ENCODE measurements around the gene LY6G6F.

LY6G6F gene

DNA sequence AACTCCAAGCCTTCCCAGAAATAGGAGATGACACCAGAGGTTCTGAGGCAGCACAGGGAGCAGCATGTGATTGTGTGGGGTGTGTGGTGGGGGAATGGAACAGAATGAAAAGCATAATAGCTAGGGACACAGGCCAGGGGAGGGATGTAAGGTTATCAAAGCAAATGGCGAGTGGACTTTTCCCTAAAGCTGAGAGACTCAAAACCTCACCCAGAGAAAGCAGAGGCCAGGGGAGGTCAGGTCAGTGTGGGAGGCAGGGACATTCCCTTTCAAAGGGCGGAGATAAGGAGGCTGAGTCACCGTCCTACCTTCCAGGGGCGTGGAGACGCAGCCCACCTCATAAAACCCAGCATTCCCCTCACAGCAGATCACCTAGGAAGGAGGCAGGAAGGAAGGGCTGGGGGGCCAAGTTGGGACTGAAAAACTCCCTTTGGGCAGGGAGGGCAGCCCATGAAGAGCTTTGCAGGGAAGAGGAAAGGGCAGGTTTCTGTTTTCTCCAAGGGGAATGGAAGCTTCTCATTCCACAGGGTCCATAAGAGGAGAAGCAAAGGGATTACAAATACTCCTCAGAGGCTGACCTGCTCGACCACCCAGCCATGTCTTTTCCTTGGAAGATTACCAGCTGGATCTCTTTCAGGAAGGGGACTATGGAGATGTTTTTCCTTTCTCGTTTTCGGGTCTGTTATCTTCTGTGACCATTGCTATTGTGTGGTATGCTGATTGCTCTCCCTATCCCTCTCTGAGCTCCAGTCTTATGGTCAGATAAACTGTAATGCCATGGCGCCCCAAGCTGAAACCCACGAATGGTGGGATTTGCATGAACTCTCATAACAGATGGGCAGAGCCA, 16.2 kb upstream of the LY6G6F start:
- TF ChIP-seq TAF1 (IDR thresholded peaks at IDR 0.05; ENCODE audit: low read depth) (no peak), TCF12 (IDR thresholded peaks at IDR 0.05; ENCODE audit: low read depth) (no peak), YY1 (IDR thresholded peaks at IDR 0.05; ENCODE audit: low read depth) (no peak), CEBPB (IDR thresholded peaks at IDR 0.05) (no peak), EGR1 (IDR thresholded peaks at IDR 0.05) (no peak), RAD21 (IDR thresholded peaks at IDR 0.05; ENCODE audit: low read depth) (no peak), NFIC (IDR thresholded peaks at IDR 0.05) (no peak)
- TF ChIP-seq, protein P1, sequence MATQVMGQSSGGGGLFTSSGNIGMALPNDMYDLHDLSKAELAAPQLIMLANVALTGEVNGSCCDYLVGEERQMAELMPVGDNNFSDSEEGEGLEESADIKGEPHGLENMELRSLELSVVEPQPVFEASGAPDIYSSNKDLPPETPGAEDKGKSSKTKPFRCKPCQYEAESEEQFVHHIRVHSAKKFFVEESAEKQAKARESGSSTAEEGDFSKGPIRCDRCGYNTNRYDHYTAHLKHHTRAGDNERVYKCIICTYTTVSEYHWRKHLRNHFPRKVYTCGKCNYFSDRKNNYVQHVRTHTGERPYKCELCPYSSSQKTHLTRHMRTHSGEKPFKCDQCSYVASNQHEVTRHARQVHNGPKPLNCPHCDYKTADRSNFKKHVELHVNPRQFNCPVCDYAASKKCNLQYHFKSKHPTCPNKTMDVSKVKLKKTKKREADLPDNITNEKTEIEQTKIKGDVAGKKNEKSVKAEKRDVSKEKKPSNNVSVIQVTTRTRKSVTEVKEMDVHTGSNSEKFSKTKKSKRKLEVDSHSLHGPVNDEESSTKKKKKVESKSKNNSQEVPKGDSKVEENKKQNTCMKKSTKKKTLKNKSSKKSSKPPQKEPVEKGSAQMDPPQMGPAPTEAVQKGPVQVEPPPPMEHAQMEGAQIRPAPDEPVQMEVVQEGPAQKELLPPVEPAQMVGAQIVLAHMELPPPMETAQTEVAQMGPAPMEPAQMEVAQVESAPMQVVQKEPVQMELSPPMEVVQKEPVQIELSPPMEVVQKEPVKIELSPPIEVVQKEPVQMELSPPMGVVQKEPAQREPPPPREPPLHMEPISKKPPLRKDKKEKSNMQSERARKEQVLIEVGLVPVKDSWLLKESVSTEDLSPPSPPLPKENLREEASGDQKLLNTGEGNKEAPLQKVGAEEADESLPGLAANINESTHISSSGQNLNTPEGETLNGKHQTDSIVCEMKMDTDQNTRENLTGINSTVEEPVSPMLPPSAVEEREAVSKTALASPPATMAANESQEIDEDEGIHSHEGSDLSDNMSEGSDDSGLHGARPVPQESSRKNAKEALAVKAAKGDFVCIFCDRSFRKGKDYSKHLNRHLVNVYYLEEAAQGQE (IDR thresholded peaks at IDR 0.05; ENCODE audit: low read depth): no peak
- TF ChIP-seq, protein P2, sequence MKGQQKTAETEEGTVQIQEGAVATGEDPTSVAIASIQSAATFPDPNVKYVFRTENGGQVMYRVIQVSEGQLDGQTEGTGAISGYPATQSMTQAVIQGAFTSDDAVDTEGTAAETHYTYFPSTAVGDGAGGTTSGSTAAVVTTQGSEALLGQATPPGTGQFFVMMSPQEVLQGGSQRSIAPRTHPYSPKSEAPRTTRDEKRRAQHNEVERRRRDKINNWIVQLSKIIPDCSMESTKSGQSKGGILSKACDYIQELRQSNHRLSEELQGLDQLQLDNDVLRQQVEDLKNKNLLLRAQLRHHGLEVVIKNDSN (IDR thresholded peaks at IDR 0.05): no peak

DNA sequence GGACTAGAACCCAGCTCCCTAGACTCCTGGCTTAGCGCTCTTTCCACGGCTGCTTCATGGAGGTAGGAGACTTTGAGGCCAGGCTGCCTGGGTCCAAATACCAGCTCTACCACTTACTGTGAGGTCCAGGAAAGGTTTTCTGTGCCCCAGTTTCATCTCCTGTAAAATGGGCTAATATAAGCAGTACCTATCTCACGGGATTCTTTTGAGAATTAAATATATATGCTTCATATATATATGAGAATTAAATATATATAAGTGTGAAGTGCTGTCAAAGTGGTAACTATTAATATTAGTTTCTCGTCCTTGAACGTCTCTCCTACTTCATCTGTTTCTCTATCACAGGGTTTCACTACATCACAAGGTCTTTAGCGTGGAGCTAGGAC, 15.6 kb upstream of the LY6G6F start:
- TF ChIP-seq TAF1 (IDR thresholded peaks at IDR 0.05; ENCODE audit: low read depth): no peak
- no peak for TF ChIP-seq YY1 (IDR thresholded peaks at IDR 0.05; ENCODE audit: low read depth)
- TF ChIP-seq CEBPB (IDR thresholded peaks at IDR 0.05): no peak
- TF ChIP-seq FOXM1 (IDR thresholded peaks at IDR 0.05; ENCODE audit: borderline replicate concordance, low read depth): no peak
- no peak for TF ChIP-seq NFIC (IDR thresholded peaks at IDR 0.05)
- TF ChIP-seq TEAD4 (IDR thresholded peaks at IDR 0.05): no peak
- TF ChIP-seq RAD21 (IDR thresholded peaks at IDR 0.05; ENCODE audit: low read depth): no peak

DNA sequence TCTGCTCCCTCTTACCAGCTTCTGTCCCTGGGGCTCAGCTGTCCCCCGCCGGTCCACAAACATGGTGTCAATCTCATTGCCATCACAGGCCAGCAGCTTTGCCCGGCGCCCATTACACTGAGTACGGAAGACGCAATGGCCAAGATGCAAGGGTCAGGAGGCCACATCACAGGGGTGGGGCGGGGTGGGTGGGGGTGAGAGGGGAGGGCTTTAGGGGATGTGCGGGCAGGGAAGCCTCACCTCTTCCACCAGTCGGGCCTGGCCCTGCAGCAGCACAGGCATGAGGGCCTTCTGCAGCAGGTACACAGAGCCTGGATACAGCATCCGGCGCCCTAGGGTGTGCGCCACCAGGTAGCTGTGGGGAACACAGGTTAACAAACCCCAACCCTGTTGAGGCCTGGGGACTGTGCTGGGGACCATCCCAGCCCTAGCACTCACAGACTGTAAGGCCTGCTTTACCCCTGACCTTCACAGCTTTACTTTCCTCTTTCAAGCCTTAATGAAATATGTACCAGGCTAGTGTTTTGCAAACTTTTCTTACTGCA, 15.0 kb upstream of the LY6G6F start:
- no peak for TF ChIP-seq YY1 (IDR thresholded peaks at IDR 0.05; ENCODE audit: low read depth)
- TF ChIP-seq, protein P3, sequence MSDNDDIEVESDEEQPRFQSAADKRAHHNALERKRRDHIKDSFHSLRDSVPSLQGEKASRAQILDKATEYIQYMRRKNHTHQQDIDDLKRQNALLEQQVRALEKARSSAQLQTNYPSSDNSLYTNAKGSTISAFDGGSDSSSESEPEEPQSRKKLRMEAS (IDR thresholded peaks at IDR 0.05): no peak
- TF ChIP-seq TEAD4 (IDR thresholded peaks at IDR 0.05): no peak
- TF ChIP-seq TAF1 (IDR thresholded peaks at IDR 0.05; ENCODE audit: low read depth): no peak
- TF ChIP-seq CEBPB (IDR thresholded peaks at IDR 0.05): no peak
- no peak for TF ChIP-seq CREB1 (IDR thresholded peaks at IDR 0.05; ENCODE audit: low read depth)
- no peak for TF ChIP-seq EGR1 (IDR thresholded peaks at IDR 0.05)
- TF ChIP-seq, protein P2 (IDR thresholded peaks at IDR 0.05): no peak
- TF ChIP-seq ZBTB7A (IDR thresholded peaks at IDR 0.05; ENCODE audit: low read depth): no peak
- no peak for TF ChIP-seq EP300 (IDR thresholded peaks at IDR 0.05; ENCODE audit: borderline replicate concordance)
- TF ChIP-seq TCF12 (IDR thresholded peaks at IDR 0.05; ENCODE audit: low read depth): no peak
- no peak for TF ChIP-seq FOXM1 (IDR thresholded peaks at IDR 0.05; ENCODE audit: borderline replicate concordance, low read depth)
- TF ChIP-seq NFIC (IDR thresholded peaks at IDR 0.05): no peak
- TF ChIP-seq RAD21 (IDR thresholded peaks at IDR 0.05; ENCODE audit: low read depth): no peak
- TF ChIP-seq, protein P1 (IDR thresholded peaks at IDR 0.05; ENCODE audit: low read depth): no peak

DNA sequence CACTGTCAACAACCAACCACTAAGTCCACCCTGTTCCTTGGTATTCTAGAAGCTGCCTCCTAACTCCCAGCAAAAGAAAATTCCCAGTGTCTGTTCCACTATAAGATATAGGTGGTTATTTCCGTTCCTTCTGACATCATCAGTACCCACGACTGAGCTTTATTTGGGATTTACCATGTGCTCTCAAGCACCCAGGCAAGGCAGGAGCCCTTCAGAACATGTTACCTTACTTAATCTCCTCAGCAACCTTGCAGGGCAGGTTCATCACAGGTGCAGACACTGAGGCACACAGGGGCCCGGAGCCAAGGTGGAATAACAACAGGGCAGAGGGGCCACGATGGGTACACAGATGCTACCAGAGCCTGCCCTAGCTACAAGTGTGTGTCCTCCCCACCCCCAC, 14.3 kb upstream of the LY6G6F start:
- TF ChIP-seq TCF12 (IDR thresholded peaks at IDR 0.05; ENCODE audit: low read depth) (no peak), TEAD4 (IDR thresholded peaks at IDR 0.05) (no peak), FOXM1 (IDR thresholded peaks at IDR 0.05; ENCODE audit: borderline replicate concordance, low read depth) (no peak), ZBTB7A (IDR thresholded peaks at IDR 0.05; ENCODE audit: low read depth) (no peak), CEBPB (IDR thresholded peaks at IDR 0.05) (no peak), EP300 (IDR thresholded peaks at IDR 0.05; ENCODE audit: borderline replicate concordance) (no peak), RAD21 (IDR thresholded peaks at IDR 0.05; ENCODE audit: low read depth) (no peak), YY1 (IDR thresholded peaks at IDR 0.05; ENCODE audit: low read depth) (no peak), TAF1 (IDR thresholded peaks at IDR 0.05; ENCODE audit: low read depth) (no peak), NFIC (IDR thresholded peaks at IDR 0.05) (no peak), EGR1 (IDR thresholded peaks at IDR 0.05) (no peak), CREB1 (IDR thresholded peaks at IDR 0.05; ENCODE audit: low read depth) (no peak)
- TF ChIP-seq, protein P2 (IDR thresholded peaks at IDR 0.05): no peak
- TF ChIP-seq, protein P3 (IDR thresholded peaks at IDR 0.05): no peak
- TF ChIP-seq, protein P1 (IDR thresholded peaks at IDR 0.05; ENCODE audit: low read depth): no peak

All from Ishikawa (cell line).